M059J (cell line): ENCODE data around the gene CCDC57. TPM values are rescaled to one million over a fixed set of nuclear protein-coding genes. Genes with fewer than 3 reads are reported as not detected.
"Not testable (repeated sequence)": the region's sequence is repeated elsewhere in the genome, so short reads cannot be mapped to it uniquely, and the experiment has no call there.

Source experiments
- DNase-seq: peaks from one replicate; pipeline ENCODE4 v3.0.0-alpha.2; 2012; ENCODE audit warnings: low read depth
- total RNA-seq: library from RNA; depleted of rRNA; stranded (reverse); fragments of >200 nt; shearing (Covaris generic); gene quantifications from 2 replicates; pipeline ENCODE4 v1.2.3, GENCODE V29; 2014

The CCDC57 gene
- total RNA-seq, 1 experiment from 2014 or later, result 3.4 TPM

DNA sequence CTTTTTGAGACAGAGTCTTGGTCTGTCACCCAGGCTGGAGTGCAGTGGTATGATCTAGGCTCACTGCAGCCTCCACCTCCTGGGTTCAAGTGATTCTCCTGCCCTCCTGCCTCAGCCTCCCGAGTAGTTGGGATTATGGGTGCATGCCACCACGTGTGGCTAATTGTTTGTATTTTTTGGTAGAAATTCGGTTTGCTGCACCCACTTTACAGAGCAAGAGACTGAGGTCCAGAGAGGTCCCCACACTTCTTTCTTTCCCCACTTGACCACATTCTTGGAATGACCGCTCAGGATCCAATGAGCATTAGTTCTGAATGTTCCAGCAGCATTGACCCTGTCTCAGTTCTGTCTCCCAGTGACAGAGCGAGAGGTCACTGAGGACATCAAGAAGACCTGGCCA is 10.9 kb upstream of the CCDC57 start:
- no peak for DNase-seq

- DNase-seq, result no peak
Observed at GRCh38 chr17:82222816-82223215, 10.2 kb upstream of the CCDC57 start.

DNA sequence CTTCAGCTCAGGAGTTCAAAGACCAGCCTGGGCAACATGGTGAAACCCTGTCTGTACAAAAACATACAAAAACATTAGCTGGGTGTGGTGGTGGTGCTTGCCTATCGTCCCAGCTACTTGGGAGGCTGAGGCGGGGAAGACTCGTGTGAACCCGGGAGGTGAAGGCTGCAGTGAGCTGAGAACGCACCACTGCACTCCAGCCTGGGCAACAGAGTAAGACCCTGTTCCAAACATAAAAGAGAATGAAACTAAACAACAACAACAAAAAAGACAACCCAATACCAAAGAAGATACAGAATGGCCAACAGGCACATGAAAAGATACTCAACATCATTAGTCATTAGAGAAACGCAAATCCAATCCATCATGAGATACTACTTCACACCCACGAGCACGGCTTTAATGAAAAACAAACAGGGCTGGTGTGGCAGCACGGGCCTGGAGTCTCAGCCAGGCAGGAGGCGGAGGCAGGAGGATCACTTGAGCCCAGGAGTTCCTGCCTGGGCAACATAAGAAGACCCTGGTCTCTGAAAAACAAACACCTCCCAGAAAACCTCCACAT is 8.8 kb upstream of the CCDC57 start:
- DNase-seq, result no peak

DNA sequence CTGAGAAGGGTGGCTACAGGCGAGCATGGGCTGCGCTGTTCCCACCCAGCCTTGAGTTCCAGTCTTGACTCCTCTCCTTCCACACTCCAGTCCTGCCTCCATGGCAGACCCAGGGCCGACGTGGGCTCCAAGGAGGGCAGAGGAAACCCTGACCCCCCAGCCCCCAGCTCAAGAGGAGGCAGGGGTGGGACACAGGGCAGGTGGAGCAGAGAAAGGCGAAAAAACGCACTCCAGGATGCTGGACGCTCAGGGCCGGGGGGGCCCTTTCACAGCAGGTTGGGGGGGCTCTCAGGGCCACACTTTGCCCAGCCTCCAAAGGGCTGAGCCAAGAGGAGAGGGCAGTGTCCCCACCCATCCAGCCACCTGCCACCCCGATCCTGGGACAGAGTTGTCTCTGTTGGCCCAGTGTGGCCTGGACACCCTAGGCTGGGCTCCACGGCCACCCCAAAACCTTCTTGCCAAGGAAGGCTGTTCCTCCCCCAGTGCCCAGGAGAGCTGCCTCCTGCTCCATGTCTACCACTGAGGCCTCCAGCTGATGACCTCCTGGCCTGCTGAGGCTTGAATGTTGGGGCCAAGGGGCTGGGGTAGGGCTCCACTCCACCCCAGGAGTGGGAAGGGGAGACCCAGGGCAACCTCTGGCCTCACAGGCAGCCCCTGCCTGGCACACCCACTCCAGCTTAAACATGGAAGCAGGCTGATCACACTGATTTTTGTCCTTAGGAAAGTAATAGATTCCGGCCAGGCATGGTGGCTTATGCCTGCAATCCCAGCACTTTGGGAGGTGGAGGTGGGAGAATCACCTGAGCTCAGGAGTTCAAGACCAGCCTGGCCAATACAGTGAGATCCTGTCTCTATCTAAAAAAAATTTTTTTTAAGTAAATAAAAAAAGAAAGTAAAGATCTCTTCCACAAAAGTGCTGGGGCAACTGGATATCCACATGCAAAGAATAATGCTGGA is 7.4 kb upstream of the CCDC57 start:
- no peak for DNase-seq

GRCh38 chr17:82219083-82219482 is 6.4 kb upstream of the CCDC57 start:
- no peak for DNase-seq

- DNase-seq, result no peak
Observed at GRCh38 chr17:82218349-82219075, 5.9 kb upstream of the CCDC57 start.

DNA sequence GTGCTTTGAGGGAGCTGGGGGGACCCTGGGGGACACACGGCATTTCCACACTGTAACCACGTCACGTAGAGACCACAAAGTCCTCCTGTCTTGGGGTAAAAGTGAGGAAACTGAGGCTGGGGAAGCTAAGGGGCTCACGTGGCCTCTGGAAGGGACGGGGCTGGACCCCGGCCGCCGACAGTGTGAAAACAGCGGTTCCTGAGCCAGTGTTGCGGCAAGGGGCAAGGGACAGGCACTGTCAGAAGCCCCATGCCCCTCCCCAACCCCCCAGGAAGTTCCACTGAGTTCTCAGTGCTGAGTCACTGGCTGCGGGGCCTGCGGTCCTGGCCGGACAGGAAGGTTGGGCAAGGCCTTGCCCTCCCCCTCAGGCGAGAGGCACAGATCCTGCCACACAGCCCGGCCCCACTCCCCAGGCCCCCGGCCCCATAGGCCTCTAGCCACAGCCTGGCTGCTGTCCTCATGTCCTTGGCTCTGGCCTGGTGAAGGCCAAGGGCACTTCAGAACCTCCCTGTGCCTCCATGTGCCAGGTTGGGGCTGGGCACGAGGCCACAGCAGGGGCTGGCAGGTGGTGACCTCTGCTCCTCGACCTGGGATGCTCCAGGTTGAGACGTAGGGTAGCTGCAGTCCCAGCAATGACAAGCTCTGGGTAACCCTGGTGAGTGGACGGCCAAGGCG is 5.0 kb upstream of the CCDC57 start:
- DNase-seq, result peak; percentile 97

GRCh38 chr17:82217120-82217529 is 4.5 kb upstream of the CCDC57 start:
- peak; percentile 89 for DNase-seq

DNA sequence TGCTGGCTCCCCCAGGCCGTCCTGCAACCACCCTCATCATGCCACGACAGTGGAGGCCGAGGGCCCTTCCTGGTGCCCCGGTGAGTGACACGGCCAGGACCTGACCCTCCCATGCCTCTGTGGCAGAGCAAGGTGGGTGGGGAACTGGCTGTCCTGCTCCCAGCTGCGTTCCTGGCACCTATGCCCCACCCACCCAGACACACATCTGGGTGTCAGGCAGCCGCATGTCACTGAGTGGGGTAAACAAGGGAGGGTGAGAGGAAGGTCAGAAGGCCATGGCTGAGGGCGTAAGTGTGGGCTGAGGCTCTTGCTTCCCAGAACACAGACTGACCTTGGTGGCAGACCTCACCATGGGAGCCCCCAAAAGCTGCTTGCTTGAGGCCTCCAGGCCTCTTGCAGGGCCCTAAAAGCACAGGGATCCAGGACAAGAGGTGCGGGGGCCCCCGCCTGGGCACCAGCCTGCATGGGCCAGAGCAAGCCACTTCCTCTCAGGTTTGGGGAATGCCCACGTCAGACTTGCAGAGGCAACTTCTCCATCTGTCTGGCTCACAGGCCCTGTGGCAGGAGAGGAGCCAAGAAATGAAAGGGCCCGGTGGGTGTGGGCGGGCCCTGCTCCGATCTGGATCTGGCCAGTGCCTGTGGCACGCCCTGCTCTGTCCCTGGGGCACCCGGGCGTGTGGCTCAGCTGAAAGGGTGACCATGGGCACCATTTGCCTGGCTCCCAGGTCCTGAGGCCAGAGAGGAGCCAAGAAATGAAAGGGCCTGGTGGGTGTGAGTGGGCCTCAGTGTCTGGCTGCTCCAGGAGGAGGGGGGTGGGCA is 3.9 kb upstream of the CCDC57 start:
- DNase-seq, result peak; percentile 98

- no peak for DNase-seq
Observed at GRCh38 chr17:82215972-82216300, 3.3 kb upstream of the CCDC57 start.

GRCh38 chr17:82215095-82215971 is 2.7 kb upstream of the CCDC57 start:
- DNase-seq, result no peak

- no peak for DNase-seq
Observed at GRCh38 chr17:82214012-82214628, 1.5 kb upstream of the CCDC57 start.

DNA sequence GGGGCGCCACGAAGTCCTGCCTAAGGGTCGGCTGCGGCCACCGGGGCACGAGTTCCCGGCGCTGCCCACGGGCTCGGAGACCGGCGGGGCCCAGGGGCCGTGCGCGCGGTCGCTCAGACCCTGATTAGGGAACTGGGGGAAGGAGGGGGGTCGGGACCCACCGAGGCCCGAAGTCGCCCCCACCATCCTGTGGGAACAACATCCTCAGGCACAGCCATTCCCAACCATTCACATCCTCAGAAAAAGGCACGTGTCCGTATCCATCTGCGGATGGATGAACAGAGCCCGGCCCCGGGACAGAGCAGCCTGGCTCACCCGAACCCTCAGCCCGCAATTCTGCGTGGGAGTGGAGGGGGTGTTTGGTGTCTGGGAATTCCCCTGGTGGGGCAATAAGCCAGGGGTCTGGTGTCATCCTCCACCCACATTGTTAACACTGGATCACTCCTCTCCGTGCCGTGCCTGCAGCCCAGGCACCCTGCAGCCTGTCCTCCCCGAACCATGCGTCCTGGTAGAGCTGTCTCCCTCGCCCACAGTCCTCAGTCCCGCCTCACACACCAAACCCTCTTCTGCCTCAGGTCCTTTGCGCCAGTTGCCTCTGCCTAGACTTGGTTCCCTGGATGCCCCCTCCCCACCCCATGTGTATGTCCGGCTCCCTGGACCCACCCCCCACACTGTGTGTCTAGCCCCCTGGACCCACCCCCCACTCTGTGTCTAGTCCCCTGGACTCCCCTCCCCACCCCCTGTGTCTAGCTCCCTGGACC is 789 bp upstream of the CCDC57 start:
- DNase-seq, result peak; percentile 80

GRCh38 chr17:82210655-82211054 is 2.0 kb downstream of the CCDC57 start:
- not testable (repeated sequence) for DNase-seq

- DNase-seq, result peak; percentile 87
Observed at GRCh38 chr17:82205720-82206508, 6.7 kb downstream of the CCDC57 start.

DNA sequence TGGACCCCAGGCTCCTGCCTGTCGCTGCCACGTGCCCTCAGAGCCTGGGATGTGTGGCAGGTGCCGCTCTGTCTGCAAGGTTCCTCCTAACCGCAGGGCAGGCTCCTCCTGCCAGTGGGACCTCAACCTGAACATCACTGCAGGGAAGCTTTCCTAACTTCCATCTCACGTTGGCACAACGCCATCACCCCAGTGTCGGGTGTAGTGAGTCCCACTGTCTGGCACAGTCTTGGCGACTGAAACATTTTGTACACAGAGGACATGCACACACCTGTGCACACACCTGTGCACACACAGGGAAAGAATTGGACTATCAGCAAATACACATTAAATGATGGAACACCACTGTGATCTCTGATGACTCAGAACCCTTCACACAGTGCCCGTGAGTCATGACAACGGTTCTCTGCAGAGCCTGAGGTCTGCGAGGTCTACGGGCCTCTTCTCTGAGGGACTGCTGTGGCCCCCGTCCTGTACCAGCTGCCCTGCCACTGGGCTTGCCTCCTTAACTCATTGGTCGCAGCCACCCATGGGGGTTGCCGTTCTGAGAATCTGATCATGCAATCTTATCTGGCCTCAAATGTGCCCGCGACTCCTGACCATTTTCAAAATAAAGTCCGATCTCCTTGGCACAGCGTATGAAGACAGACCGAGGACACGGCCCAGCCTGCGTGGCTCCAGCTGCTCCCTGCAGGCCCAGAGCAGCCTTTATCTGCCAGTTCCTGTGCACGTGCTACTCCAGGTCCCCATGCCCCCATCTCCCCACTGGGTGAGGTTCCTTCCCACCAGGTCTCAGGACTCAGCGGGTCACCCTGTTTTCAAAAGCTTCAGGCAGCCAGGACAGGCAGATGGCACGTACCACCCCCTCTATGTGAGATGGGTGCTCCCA is 7.6 kb downstream of the CCDC57 start:
- peak; percentile 89 for DNase-seq

GRCh38 chr17:82203920-82204319 is 8.7 kb downstream of the CCDC57 start:
- DNase-seq, result no peak
